HCT116 (cell line): ENCODE data around the gene HIRIP3. TPM values are rescaled to one million over a fixed set of nuclear protein-coding genes. Genes with fewer than 3 reads are reported as not detected.

ENCODE experiments used
- ATAC-seq: fragments of 200-7000 bp; cut with Tn5 transposase; 2 replicates; pipeline ENCODE4 v1.9.1; 2020; ENCODE audit warnings: mild to moderate bottlenecking, moderate library complexity
- BruUV-seq: library from RNA; stranded (reverse); fragments of 400-500 nt; replicated peaks from 2 replicates; lab custom pipeline; 2021; lab: Mats Ljungman, UMichigan
- CTCF ChIA-PET: fragments of 300-600 bp; sonication (Branson Sonifier 250); formaldehyde crosslinking; loops from one replicate; lab custom pipeline; 2021; ENCODE audit warnings: antibody characterized with exemption; lab: Charles Lee
- POLR2A ChIA-PET: fragments of 300-600, 350-600 bp; sonication (Branson Sonifier 250); formaldehyde crosslinking; loops from one replicate; lab custom pipeline; 2021; ENCODE audit warnings: antibody characterized with exemption; lab: Charles Lee
- RAD21 ChIA-PET, 2 experiments: fragments of 300-600 bp; sonication (Branson Sonifier 250); formaldehyde crosslinking; loops; one replicate each; lab custom pipeline; 2023; ENCODE audit warnings: low total read pairs in 2 of 2; ENCODE audit not compliant: uncharacterized antibody in 2 of 2, unreplicated experiment in 2 of 2, low non-redundant PET in 1 of 2; lab: Charles Lee
- DNase-seq: peaks from one replicate; pipeline ENCODE4 v3.0.0-alpha.2; 2010; ENCODE audit warnings: low read depth, low spot score
- H2AFZ ChIP-seq: fragments of 200-600 bp; shearing (Covaris generic), sonication (generic); 2 replicates; pipeline ENCODE4 v1.6.1; 2017; ENCODE audit warnings: low read depth, mixed run types, mixed read lengths, antibody characterized with exemption, low read length; ENCODE audit not compliant: poor library complexity, severe bottlenecking
- H3K27ac ChIP-seq: 2 replicates; pipeline ENCODE4 v1.5.1; 2012; ENCODE audit warnings: low read depth, low read length
- H3K27me3 ChIP-seq: fragments of 200-600 bp; sonication (generic); 2 replicates; pipeline ENCODE4 v1.6.1; 2016; ENCODE audit warnings: mixed run types, low read length, mixed read lengths; ENCODE audit not compliant: insufficient read depth
- H3K36me3 ChIP-seq, 2 experiments: fragments of 200-500 bp in 1 of 2; fragments of 200-600 bp in 1 of 2; sonication (Bioruptor generic) in 1 of 2; sonication (generic) in 1 of 2; 2 replicates each; pipeline versions ENCODE4 v1.5.1 to v1.6.1; 2014 to 2016; ENCODE audit warnings: low read length in 2 of 2, inconsistent platforms in 1 of 2, mixed read lengths in 1 of 2, mixed run types in 1 of 2; ENCODE audit not compliant: insufficient read depth in 2 of 2, control insufficient read depth in 1 of 2
- H3K4me1 ChIP-seq, 2 experiments: fragments of 200-600 bp in 1 of 2; sonication (generic) in 1 of 2; 2 replicates each; pipeline versions ENCODE4 v1.5.1 to v1.6.1; 2012 to 2017; ENCODE audit warnings: low read length in 2 of 2, inconsistent platforms in 1 of 2, mild to moderate bottlenecking in 1 of 2, mixed read lengths in 1 of 2, mixed run types in 1 of 2, moderate library complexity in 1 of 2; ENCODE audit not compliant: insufficient read depth in 2 of 2, control insufficient read depth in 1 of 2
- H3K4me2 ChIP-seq: fragments of 200-600 bp; sonication (generic); 2 replicates; pipeline ENCODE4 v1.6.1; 2017; ENCODE audit warnings: mixed run types, low read length, mixed read lengths
- H3K4me3 ChIP-seq, 2 experiments: fragments of 200-600 bp in 1 of 2; sonication (generic) in 1 of 2; replicated peaks in 1 of 2; 2 replicates each; pipeline ENCODE4 v1.5.1; 2011 to 2016; ENCODE audit warnings: low read length in 2 of 2, control low read depth in 1 of 2, low read depth in 1 of 2, mild to moderate bottlenecking in 1 of 2, mixed read lengths in 1 of 2, mixed run types in 1 of 2
- H3K79me2 ChIP-seq: fragments of 200-600 bp; sonication (generic); 2 replicates; pipeline ENCODE4 v1.6.1; 2017; ENCODE audit warnings: mild to moderate bottlenecking, mixed run types, low read length, moderate library complexity, mixed read lengths; ENCODE audit not compliant: insufficient read depth
- H3K9ac ChIP-seq: fragments of 200-600 bp; sonication (generic); 2 replicates; pipeline ENCODE4 v1.6.1; 2016; ENCODE audit warnings: low read length, mixed read lengths
- H3K9me2 ChIP-seq: fragments of 200-600 bp; sonication (generic), shearing (Covaris generic); 2 replicates; pipeline ENCODE4 v1.6.1; 2017; ENCODE audit warnings: mixed run types, mild to moderate bottlenecking, moderate library complexity; ENCODE audit not compliant: insufficient read depth
- H3K9me3 ChIP-seq, 2 experiments: fragments of 200-500 bp in 1 of 2; fragments of 200-600 bp in 1 of 2; sonication (Bioruptor generic) in 1 of 2; sonication (generic) in 1 of 2; 2 replicates each; pipeline ENCODE4 v1.6.1; 2014 to 2017; ENCODE audit warnings: low read length in 2 of 2, mixed read lengths in 2 of 2, inconsistent platforms in 1 of 2, low read depth in 1 of 2, mild to moderate bottlenecking in 1 of 2, mixed run types in 1 of 2, moderate library complexity in 1 of 2; ENCODE audit not compliant: control insufficient read depth in 1 of 2, insufficient read depth in 1 of 2
- H4K20me1 ChIP-seq: fragments of 200-600 bp; sonication (generic), shearing (Covaris generic); 2 replicates; pipeline ENCODE4 v1.6.1; 2017; ENCODE audit warnings: mixed run types, mild to moderate bottlenecking, moderate library complexity; ENCODE audit not compliant: insufficient read depth
- EZH2phosphoT487 ChIP-seq: fragments of 200-600 bp; IDR thresholded peaks from 2 replicates; pipeline ENCODE4 v1.6.1; 2018; ENCODE audit warnings: antibody characterized with exemption, borderline replicate concordance
- intact Hi-C: fragments of 100-400 bp; cut with micrococcal nuclease; formaldehyde crosslinking; loops from 2 replicates; pipeline ENCODE4 v1.10.0; 2022
- total RNA-seq: library from RNA; stranded (reverse); gene quantifications from one replicate; pipeline ENCODE4 v1.2.1, GENCODE V29; 2021; ENCODE audit not compliant: unreplicated experiment

The HIRIP3 gene
- total RNA-seq, 1 experiment from 2014 or later: 21.8 TPM

- ChIA-PET CTCF (no interaction called here), POLR2A (no interaction called here), RAD21 (no interaction called here)
- no peak overlapping the region for H3K9ac ChIP-seq
- H3K4me1 ChIP-seq: no peaks in the 10 kb centered on the region
- no peak overlapping the region for H3K27ac ChIP-seq
- TF ChIP-seq EZH2phosphoT487: no peak
- H3K27me3 ChIP-seq: no peaks in the 10 kb centered on the region
- H3K79me2 ChIP-seq: peaks cover 17% of the 10 kb centered on the region; the same call in 1 of the 2 replicates
- peaks cover 64 to 72% of the 10 kb centered on the region in 2 experiments for H3K36me3 ChIP-seq
- no TSS peak for BruUV-seq
- no peak overlapping the region for H3K4me3 ChIP-seq
- no peak for ATAC-seq
- intact Hi-C loops: no loop called here
- H3K4me2 ChIP-seq: no peak overlapping the region
- no peaks in the 10 kb centered on the region for H4K20me1 ChIP-seq
- H2AFZ ChIP-seq: no peak overlapping the region
- H3K9me3 ChIP-seq: no peaks in the 10 kb centered on the region
- DNase-seq: no peak
- H3K9me2 ChIP-seq: no peaks in the 10 kb centered on the region
These were observed 11.8 kb downstream of the HIRIP3 start for GRCh38 chr16:29983420-29984136.

- H3K27ac ChIP-seq: no peak overlapping the region; the same call in 1 of the 2 replicates
- H3K36me3 ChIP-seq: peaks cover 70 to 74% of the 10 kb centered on the region in 2 experiments
- RAD21 ChIA-PET: no interaction called here
- CTCF ChIA-PET: no interaction called here
- no peak for TF ChIP-seq EZH2phosphoT487
- TF ChIP-seq, all 23 proteins: peak for 0
- intact Hi-C loops: no loop called here
- BruUV-seq: no TSS peak
- H3K9me3 ChIP-seq: no peaks in the 10 kb centered on the region
- no peak for DNase-seq
- no peak overlapping the region for H3K4me2 ChIP-seq
- no peaks in the 10 kb centered on the region for H3K4me1 ChIP-seq
- POLR2A ChIA-PET: no interaction called here
- no peak overlapping the region for H2AFZ ChIP-seq
- ATAC-seq: no peak
- no peak overlapping the region for H3K4me3 ChIP-seq
- H3K9ac ChIP-seq: no peak overlapping the region
- no peaks in the 10 kb centered on the region for H4K20me1 ChIP-seq
- H3K9me2 ChIP-seq: no peaks in the 10 kb centered on the region
- peaks cover 25% of the 10 kb centered on the region; the same call in 1 of the 2 replicates for H3K79me2 ChIP-seq
- H3K27me3 ChIP-seq: no peaks in the 10 kb centered on the region
These were observed 12.6 kb downstream of the HIRIP3 start for GRCh38 chr16:29982560-29983419.
